DOHH2 (cell line): ENCODE data around the gene CHRM1.

Source experiments
- EZH2phosphoT487 ChIP-seq: fragments of 200-600 bp; sonication (generic); IDR thresholded peaks from 2 replicates; pipeline ENCODE4 v1.6.1; 2017; ENCODE audit warnings: borderline replicate concordance, mild to moderate bottlenecking, antibody characterized with exemption, low read length, moderate library complexity, mixed read lengths
- TF ChIP-seq, protein P1 (sequence below): fragments of 200-600 bp; sonication (generic); IDR thresholded peaks from one replicate; pipeline ENCODE4 v1.5.1; 2014; ENCODE audit warnings: antibody characterized with exemption, mild to moderate bottlenecking, low read depth, low read length; ENCODE audit not compliant: poor library complexity, severe bottlenecking

DNA sequence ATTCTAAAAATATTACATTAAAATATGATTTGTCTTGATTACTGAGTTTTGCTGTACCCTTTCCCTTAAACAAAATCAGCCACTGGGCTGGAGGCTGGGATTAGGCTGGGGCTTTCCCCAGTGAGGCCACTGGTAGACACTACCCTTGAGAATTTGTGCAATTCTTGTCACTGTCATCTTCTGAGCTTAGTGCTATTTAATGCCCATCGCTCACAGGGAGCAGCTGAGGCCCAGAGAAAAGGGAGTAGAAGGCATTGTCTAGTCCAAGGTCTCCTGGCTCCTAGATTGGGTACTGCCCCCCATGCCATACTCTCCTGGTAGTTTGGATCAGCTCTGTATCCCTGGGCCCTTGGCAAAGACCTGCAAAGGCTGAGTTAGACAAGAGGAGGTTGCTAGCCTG lies 6.7 kb downstream of the CHRM1 start:
- TF ChIP-seq, protein P1, sequence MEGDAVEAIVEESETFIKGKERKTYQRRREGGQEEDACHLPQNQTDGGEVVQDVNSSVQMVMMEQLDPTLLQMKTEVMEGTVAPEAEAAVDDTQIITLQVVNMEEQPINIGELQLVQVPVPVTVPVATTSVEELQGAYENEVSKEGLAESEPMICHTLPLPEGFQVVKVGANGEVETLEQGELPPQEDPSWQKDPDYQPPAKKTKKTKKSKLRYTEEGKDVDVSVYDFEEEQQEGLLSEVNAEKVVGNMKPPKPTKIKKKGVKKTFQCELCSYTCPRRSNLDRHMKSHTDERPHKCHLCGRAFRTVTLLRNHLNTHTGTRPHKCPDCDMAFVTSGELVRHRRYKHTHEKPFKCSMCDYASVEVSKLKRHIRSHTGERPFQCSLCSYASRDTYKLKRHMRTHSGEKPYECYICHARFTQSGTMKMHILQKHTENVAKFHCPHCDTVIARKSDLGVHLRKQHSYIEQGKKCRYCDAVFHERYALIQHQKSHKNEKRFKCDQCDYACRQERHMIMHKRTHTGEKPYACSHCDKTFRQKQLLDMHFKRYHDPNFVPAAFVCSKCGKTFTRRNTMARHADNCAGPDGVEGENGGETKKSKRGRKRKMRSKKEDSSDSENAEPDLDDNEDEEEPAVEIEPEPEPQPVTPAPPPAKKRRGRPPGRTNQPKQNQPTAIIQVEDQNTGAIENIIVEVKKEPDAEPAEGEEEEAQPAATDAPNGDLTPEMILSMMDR, result no peak
- no peak for TF ChIP-seq EZH2phosphoT487
